Activated CD4-positive, alpha-beta memory T cell treated with anti-CD3 and anti-CD28 coated beads for 36 hours (primary cell): ENCODE results near the gene TAPBPL. TPM values are rescaled to one million over a fixed set of nuclear protein-coding genes. Genes with fewer than 3 reads are reported as not detected.
"Not testable (repeated sequence)": the region's sequence is repeated elsewhere in the genome, so short reads cannot be mapped to it uniquely, and the experiment has no call there.

Experiments used
- CTCF ChIA-PET: fragments of 350-600 bp; sonication (Branson Sonifier 250); formaldehyde crosslinking; loops from one replicate; lab custom pipeline; 2021; ENCODE audit warnings: antibody characterized with exemption, inconsistent platforms; lab: Charles Lee
- POLR2A ChIA-PET: fragments of 350-600 bp; sonication (Branson Sonifier 250); formaldehyde crosslinking; loops from one replicate; lab custom pipeline; 2021; ENCODE audit warnings: antibody characterized with exemption; lab: Charles Lee
- DNase-seq: peaks from one replicate; pipeline ENCODE4 v3.0.0-alpha.2; 2020
- H3K27ac Mint-ChIP-seq: one replicate; pipeline ENCODE4 v1.8.0; 2021; ENCODE audit warnings: mixed read lengths
- H3K27me3 Mint-ChIP-seq: one replicate; pipeline ENCODE4 v1.8.0; 2021; ENCODE audit warnings: mixed read lengths
- H3K36me3 Mint-ChIP-seq: one replicate; pipeline ENCODE4 v1.8.0; 2021; ENCODE audit warnings: mixed read lengths
- H3K4me1 Mint-ChIP-seq: one replicate; pipeline ENCODE4 v1.8.0; 2021; ENCODE audit warnings: low read depth, mixed read lengths
- H3K4me3 Mint-ChIP-seq: one replicate; pipeline ENCODE4 v1.8.0; 2021; ENCODE audit warnings: mild to moderate bottlenecking, mixed read lengths
- H3K9me3 Mint-ChIP-seq: one replicate; pipeline ENCODE4 v1.8.0; 2021; ENCODE audit warnings: mixed read lengths
- intact Hi-C: fragments of 100-400 bp; cut with micrococcal nuclease; formaldehyde crosslinking; loops from one replicate; pipeline ENCODE4 v1.15.1; 2023
- total RNA-seq, 2 experiments: library from RNA; stranded (reverse); gene quantifications; one replicate each; pipeline ENCODE4 v1.2.3, GENCODE V29; 2021

The TAPBPL gene
- total RNA-seq, 2 experiments from 2014 or later, result 33.4 to 35.0 TPM

GRCh38 chr12:6463858-6464257, 12.0 kb downstream of the TAPBPL start:
- Mint-ChIP-seq H3K27ac (peak overlapping the region; percentile 99), H3K4me1 (peaks cover 93% of the 10 kb centered on the region), H3K4me3 (peak overlapping the region; percentile 76), H3K36me3 (peaks cover 89% of the 10 kb centered on the region), H3K9me3 (no peaks in the 10 kb centered on the region), H3K27me3 (no peaks in the 10 kb centered on the region)
- intact Hi-C loops, result loop anchor here (2.0 kb wide), 2 partner anchors 71 to 129 kb away; partner anchors contain the start of gene GAPDH
- CTCF ChIA-PET, result interaction anchor here (0.7 to 8.4 kb wide), 9 partner anchors 12 to 140 kb away, joined by 4 to 288 read pairs (median 7); partner anchors contain the start of genes CD27, GAPDH and TAPBPL
- POLR2A ChIA-PET, result interaction anchor here (0.9 to 6.1 kb wide), 7 partner anchors 13 to 75 kb away, joined by 4 to 96 read pairs (median 54); partner anchors contain the start of genes CD27, GAPDH, MRPL51 and TAPBPL
- DNase-seq, result no peak

DNA sequence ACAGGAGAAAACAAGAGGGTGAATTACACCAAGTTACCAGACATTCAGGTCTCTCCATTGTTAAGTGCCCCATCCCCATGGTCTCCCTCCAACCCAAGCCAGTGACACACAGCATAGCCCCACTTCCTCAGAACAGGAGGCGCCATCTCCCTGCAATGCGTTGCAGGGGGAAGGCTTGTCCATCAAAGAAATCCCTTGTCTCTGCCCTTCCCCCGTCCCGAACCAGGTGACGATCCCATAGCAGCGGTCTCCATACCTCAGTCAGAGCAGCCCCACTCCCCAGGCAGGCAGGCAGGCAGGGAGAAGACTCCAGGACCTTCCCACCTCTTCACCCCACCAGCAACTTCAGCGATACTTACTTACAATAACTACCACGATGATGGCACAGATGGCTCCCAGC, 12.7 kb downstream of the TAPBPL start:
- Mint-ChIP-seq H3K36me3 (peaks cover 87% of the 10 kb centered on the region), H3K27ac (peak overlapping the region; percentile 99), H3K4me1 (peaks cover 91% of the 10 kb centered on the region), H3K4me3 (peak overlapping the region; percentile 76), H3K9me3 (no peaks in the 10 kb centered on the region), H3K27me3 (no peaks in the 10 kb centered on the region)
- intact Hi-C loops, result no loop called here
- POLR2A ChIA-PET, result interaction anchor here (0.8 to 2.2 kb wide), 8 partner anchors 13 to 74 kb away, joined by 3 to 16 read pairs (median 5); partner anchors contain the start of genes CD27, MRPL51 and TAPBPL
- CTCF ChIA-PET, result interaction anchor here (0.8 to 8.4 kb wide), 27 partner anchors 7 to 408 kb away, joined by 3 to 288 read pairs (median 8); partner anchors contain the start of genes CD27, MRPL51, SPSB2 and TAPBPL
- DNase-seq, result no peak

GRCh38 chr12:6465467-6466183, 13.8 kb downstream of the TAPBPL start:
- H3K4me3 Mint-ChIP-seq, result no peak overlapping the region

GRCh38 chr12:6466184-6466573, 14.3 kb downstream of the TAPBPL start:
- ChIA-PET CTCF (interaction anchor here (0.6 to 8.4 kb wide), 30 partner anchors 9 to 145 kb away, joined by 3 to 288 read pairs (median 7); partner anchors contain the start of genes CD27, GAPDH, MRPL51 and TAPBPL), POLR2A (interaction anchor here (0.7 to 2.2 kb wide), 10 partner anchors 10 to 71 kb away, joined by 3 to 16 read pairs (median 6); partner anchors contain the start of genes CD27 and TAPBPL)
- DNase-seq, result no peak
- intact Hi-C loops, result no loop called here
- Mint-ChIP-seq H3K27ac (peak overlapping the region; percentile 89), H3K9me3 (no peaks in the 10 kb centered on the region), H3K4me3 (no peak overlapping the region), H3K36me3 (peaks cover 72% of the 10 kb centered on the region), H3K4me1 (peaks cover 84% of the 10 kb centered on the region), H3K27me3 (no peaks in the 10 kb centered on the region)

More at GRCh38 chr12:6465467-6466183, 13.8 kb downstream of the TAPBPL start:
- CTCF ChIA-PET, result interaction anchor here (0.6 to 8.4 kb wide), 39 partner anchors 8 to 407 kb away, joined by 3 to 288 read pairs (median 6); partner anchors contain the start of genes CD27, GAPDH, MRPL51 and SPSB2
- intact Hi-C loops, result loop anchor here (1.0 kb wide), 1 partner anchor 42 kb away; no protein-coding TSS in a partner anchor
- Mint-ChIP-seq H3K9me3 (no peaks in the 10 kb centered on the region), H3K4me1 (peaks cover 84% of the 10 kb centered on the region), H3K36me3 (peaks cover 77% of the 10 kb centered on the region), H3K27ac (peak overlapping the region; percentile 72), H3K27me3 (no peaks in the 10 kb centered on the region)
- POLR2A ChIA-PET, result interaction anchor here (0.7 to 2.2 kb wide), 15 partner anchors 9 to 73 kb away, joined by 3 to 16 read pairs (median 4); partner anchors contain the start of genes CD27, MRPL51 and TAPBPL
- peak; percentile 45 for DNase-seq

DNA sequence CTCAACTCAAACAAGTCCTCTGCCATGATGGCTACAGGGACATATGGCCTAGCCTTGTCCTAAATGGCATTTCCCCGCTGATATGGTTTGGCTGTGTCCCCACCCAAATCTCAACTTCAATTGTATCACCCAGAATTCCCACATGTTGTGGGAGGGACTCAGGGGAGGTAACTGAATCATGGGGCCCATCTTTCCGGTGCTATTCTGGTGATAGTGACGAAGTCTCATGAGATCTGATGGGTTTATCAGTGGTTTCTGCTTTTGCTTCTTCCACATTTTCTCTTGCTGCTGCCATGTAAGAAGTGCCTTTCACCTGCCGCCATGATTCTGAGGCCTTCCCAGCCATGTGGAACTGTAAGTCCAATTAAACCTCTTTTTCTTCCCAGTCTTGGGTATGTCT, 14.9 kb downstream of the TAPBPL start:
- DNase-seq, H3K27me3 Mint-ChIP-seq, H3K9me3 Mint-ChIP-seq, intact Hi-C loops: not testable (repeated sequence)
- H3K27ac Mint-ChIP-seq, result peak overlapping the region; percentile 89
- H3K4me3 Mint-ChIP-seq, result peak overlapping the region; percentile 49
- H3K4me1 Mint-ChIP-seq, result peaks cover 82% of the 10 kb centered on the region
- ChIA-PET POLR2A (interaction anchor here (1.4 to 5.6 kb wide), 6 partner anchors 43 to 70 kb away, joined by 4 to 54 read pairs (median 7); partner anchors contain the start of gene GAPDH), CTCF (interaction anchor here (1.0 to 8.4 kb wide), 13 partner anchors 10 to 146 kb away, joined by 3 to 288 read pairs (median 12); partner anchors contain the start of genes CD27, TAPBPL and TNFRSF1A)
- peaks cover 67% of the 10 kb centered on the region for H3K36me3 Mint-ChIP-seq

- POLR2A ChIA-PET, result interaction anchor here (0.8 to 5.6 kb wide), 5 partner anchors 10 to 69 kb away, joined by 4 to 71 read pairs (median 34); partner anchors contain the start of genes GAPDH and TAPBPL
- Mint-ChIP-seq H3K27ac (peak overlapping the region; percentile 89), H3K36me3 (peaks cover 57% of the 10 kb centered on the region), H3K4me1 (peaks cover 78% of the 10 kb centered on the region), H3K4me3 (peak overlapping the region; percentile 88)
- intact Hi-C loops, DNase-seq, H3K9me3 Mint-ChIP-seq, H3K27me3 Mint-ChIP-seq: not testable (repeated sequence)
- CTCF ChIA-PET, result interaction anchor here (0.7 to 4.3 kb wide), 3 partner anchors 44 to 137 kb away, joined by 3 to 59 read pairs (median 4); no protein-coding TSS in a partner anchor
Measured at GRCh38 chr12:6467571-6468282, 15.9 kb downstream of the TAPBPL start.

GRCh38 chr12:6468283-6468575, 16.4 kb downstream of the TAPBPL start:
- DNase-seq, result no peak
- H3K27me3 Mint-ChIP-seq, result no peaks in the 10 kb centered on the region
- intact Hi-C loops, result no loop called here
- H3K4me1 Mint-ChIP-seq, result peaks cover 73% of the 10 kb centered on the region
- ChIA-PET CTCF (interaction anchor here (0.7 to 4.3 kb wide), 3 partner anchors 44 to 136 kb away, joined by 3 to 59 read pairs (median 4); no protein-coding TSS in a partner anchor), POLR2A (interaction anchor here (0.8 to 5.6 kb wide), 6 partner anchors 10 to 132 kb away, joined by 4 to 71 read pairs (median 33); partner anchors contain the start of genes GAPDH and TAPBPL)
- H3K9me3 Mint-ChIP-seq, result no peaks in the 10 kb centered on the region
- H3K4me3 Mint-ChIP-seq, result peak overlapping the region; percentile 88
- peak overlapping the region; percentile 89 for H3K27ac Mint-ChIP-seq
- H3K36me3 Mint-ChIP-seq, result peaks cover 52% of the 10 kb centered on the region

- no peaks in the 10 kb centered on the region for H3K27me3 Mint-ChIP-seq
- H3K36me3 Mint-ChIP-seq, result peaks cover 45% of the 10 kb centered on the region
- H3K27ac Mint-ChIP-seq, result peak overlapping the region; percentile 89
- H3K4me1 Mint-ChIP-seq, result peaks cover 64% of the 10 kb centered on the region
- CTCF ChIA-PET, result interaction anchor here (4.3 kb wide), 1 partner anchor 45 kb away, joined by 59 read pairs; no protein-coding TSS in a partner anchor
- intact Hi-C loops, result loop anchor here (1.0 kb wide), 2 partner anchors 42 to 46 kb away; no protein-coding TSS in a partner anchor
- POLR2A ChIA-PET, result interaction anchor here (2.5 to 5.6 kb wide), 8 partner anchors 9 to 133 kb away, joined by 14 to 72 read pairs (median 40); partner anchors contain the start of genes GAPDH, MRPL51, NCAPD2 and TAPBPL
- H3K4me3 Mint-ChIP-seq, result peak overlapping the region; percentile 88
- DNase-seq, result peak; percentile 46
- H3K9me3 Mint-ChIP-seq, result no peaks in the 10 kb centered on the region
Measured at GRCh38 chr12:6469092-6469491, 17.2 kb downstream of the TAPBPL start.

DNA sequence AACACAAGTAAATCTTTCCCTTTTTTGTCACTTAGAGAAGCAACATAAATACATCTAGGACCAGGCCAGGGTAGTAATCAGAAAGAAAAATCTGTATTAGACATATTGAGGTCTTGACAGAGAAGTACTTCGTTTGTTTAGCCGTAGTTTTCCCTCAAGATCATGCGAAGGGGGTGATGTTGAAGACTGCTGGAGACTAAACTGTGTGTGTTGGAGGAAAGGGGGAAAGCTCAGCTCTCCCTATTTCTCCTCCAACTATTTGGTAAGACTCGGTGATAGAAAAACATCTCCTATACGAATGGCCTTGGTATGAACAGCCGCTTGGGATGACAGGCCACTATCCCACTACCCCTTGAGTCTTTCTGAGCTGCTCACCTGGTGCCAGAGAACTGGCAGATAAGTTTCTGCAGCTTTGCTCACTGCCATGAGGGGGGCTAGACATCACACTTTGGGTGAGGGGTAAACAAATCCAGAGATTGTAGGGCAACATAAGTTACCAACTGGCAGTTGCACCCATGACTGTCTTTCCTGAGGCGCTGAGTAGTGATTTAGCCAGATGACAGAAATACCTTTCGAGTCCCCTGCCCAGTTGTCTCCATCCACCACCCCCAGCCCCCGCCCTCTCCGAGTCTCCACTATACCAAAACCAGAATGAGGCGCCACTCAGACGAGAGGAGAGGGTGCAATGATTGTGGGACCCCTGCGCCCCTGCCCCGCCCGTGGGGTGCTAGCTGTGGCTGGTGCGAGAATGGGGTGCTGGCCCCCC, 17.9 kb downstream of the TAPBPL start:
- Mint-ChIP-seq H3K9me3 (no peaks in the 10 kb centered on the region), H3K4me1 (peaks cover 57% of the 10 kb centered on the region), H3K27me3 (no peaks in the 10 kb centered on the region), H3K27ac (peak overlapping the region; percentile 89), H3K4me3 (peak overlapping the region; percentile 88), H3K36me3 (peaks cover 38% of the 10 kb centered on the region)
- intact Hi-C loops, result loop anchor here (1.0 to 2.0 kb wide), 7 partner anchors 7 to 284 kb away; partner anchors contain the start of genes MLF2 and MRPL51
- DNase-seq, result no peak
- CTCF ChIA-PET, result interaction anchor here (0.9 to 4.3 kb wide), 10 partner anchors 8 to 133 kb away, joined by 3 to 59 read pairs (median 8); partner anchors contain the start of genes GAPDH, MRPL51 and TAPBPL
- POLR2A ChIA-PET, result interaction anchor here (0.9 to 5.6 kb wide), 19 partner anchors 9 to 382 kb away, joined by 3 to 72 read pairs (median 10); partner anchors contain the start of genes CD27, GAPDH, MRPL51 and NCAPD2
